Activated B cell treated with CpG ODN at 0.5 μM for 24 hours (primary cell): ENCODE data around the gene FBXW2. TPM values are rescaled to one million over a fixed set of nuclear protein-coding genes. Genes with fewer than 3 reads are reported as not detected.

Source experiments
- ATAC-seq: fragments of 200-7000 bp; cut with Tn5 transposase; one replicate; pipeline ENCODE4 v1.10.0; 2021; ENCODE audit warnings: low read depth, mild to moderate bottlenecking, moderate library complexity
- CTCF ChIA-PET: fragments of 350-600 bp; sonication (Branson Sonifier 250); formaldehyde crosslinking; loops from one replicate; lab custom pipeline; 2021; ENCODE audit warnings: antibody characterized with exemption; lab: Charles Lee
- POLR2A ChIA-PET: fragments of 350-600 bp; sonication (Branson Sonifier 250); formaldehyde crosslinking; loops from one replicate; lab custom pipeline; 2021; ENCODE audit warnings: antibody characterized with exemption; lab: Charles Lee
- DNase-seq: peaks from one replicate; pipeline ENCODE4 v3.0.0; 2022
- H3K27ac Mint-ChIP-seq: one replicate; pipeline ENCODE4 v1.8.0; 2020; ENCODE audit warnings: mixed read lengths
- H3K27me3 Mint-ChIP-seq: one replicate; pipeline ENCODE4 v1.8.0; 2021; ENCODE audit warnings: mixed read lengths
- H3K36me3 Mint-ChIP-seq: one replicate; pipeline ENCODE4 v1.8.0; 2021; ENCODE audit warnings: low read depth, mixed read lengths
- H3K4me1 Mint-ChIP-seq: one replicate; pipeline ENCODE4 v1.8.0; 2021; ENCODE audit warnings: mixed read lengths
- H3K4me3 Mint-ChIP-seq: one replicate; pipeline ENCODE4 v1.8.0; 2020; ENCODE audit warnings: mild to moderate bottlenecking, mixed read lengths
- H3K9me3 Mint-ChIP-seq: one replicate; pipeline ENCODE4 v1.8.0; 2020; ENCODE audit warnings: mixed read lengths
- intact Hi-C: fragments of 100-400 bp; cut with micrococcal nuclease; formaldehyde crosslinking; loops from one replicate; pipeline ENCODE4 v1.15.1; 2024
- total RNA-seq: library from RNA; stranded (reverse); gene quantifications from 2 replicates; pipeline ENCODE4 v1.2.3, GENCODE V29; 2022
- TF ChIP-seq, protein P1 (sequence below): fragments of 200-600 bp; IDR thresholded peaks from one replicate; pipeline ENCODE4 v1.8.0; 2022; ENCODE audit warnings: antibody characterized with exemption, mild to moderate bottlenecking

Gene FBXW2
- total RNA-seq, 1 donor from 2014 or later, result 77.9 TPM

DNA sequence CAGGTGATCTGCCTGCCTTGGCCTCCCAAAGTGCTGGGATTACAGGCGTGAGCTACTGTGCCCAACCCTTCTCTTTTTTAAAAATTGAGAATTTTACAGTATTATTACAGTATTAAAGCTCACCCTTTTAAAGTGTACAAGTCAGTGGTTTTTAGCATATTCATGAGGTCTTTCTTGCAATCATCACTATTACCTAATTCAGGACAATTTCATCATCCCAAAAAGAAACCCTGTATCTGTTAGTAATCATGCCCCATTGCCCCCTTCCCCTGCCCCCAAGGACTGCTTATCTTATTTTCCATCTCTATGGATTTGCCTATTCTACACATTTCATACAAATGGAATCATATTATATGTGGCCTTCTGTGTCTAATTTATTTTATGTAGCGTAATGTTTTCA, 56.3 kb downstream of the FBXW2 start:
- CTCF ChIA-PET, result no interaction called here

DNA sequence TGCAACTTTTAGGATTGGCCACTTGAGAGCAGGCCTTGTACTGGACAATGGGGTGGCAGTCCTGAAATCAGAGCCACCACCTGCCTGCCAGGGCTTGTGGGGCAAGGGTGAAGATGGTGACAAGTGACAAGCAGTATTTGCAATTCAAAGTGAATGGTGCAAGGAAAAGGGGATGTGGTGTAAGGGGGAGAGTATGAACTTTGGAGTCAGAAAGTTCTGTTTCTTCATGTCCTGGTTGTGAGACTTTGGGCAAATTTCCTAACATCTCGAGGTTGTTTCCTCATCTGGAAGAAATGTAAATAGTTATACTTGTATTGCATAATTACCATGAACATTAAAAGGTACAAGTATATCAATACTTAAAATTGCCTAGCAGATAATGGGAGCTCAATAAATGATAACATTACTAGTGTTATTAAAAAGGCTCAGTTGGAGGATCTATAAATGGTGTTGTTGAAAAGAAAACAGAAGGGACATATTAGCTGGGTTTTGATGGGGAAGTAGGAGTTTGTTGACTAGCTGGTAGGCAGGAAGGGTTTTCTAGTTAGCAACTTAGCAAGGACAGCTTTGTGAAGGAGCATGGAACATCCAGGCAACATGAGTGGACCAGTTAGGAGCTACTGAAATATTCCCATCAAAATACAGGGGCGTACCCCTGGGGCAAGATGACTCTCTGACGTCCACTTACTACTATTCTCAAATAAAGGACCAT, 57.6 kb downstream of the FBXW2 start:
- ChIA-PET CTCF (interaction anchor here (1.5 kb wide), 1 partner anchor 324 kb away, joined by 3 read pairs; no protein-coding TSS in a partner anchor), POLR2A (interaction anchor here (0.6 kb wide), 1 partner anchor 39 kb away, joined by 3 read pairs; no protein-coding TSS in a partner anchor)
- Mint-ChIP-seq H3K4me1 (peaks cover 20% of the 10 kb centered on the region), H3K27me3 (no peaks in the 10 kb centered on the region), H3K4me3 (no peak overlapping the region), H3K36me3 (no peaks in the 10 kb centered on the region), H3K9me3 (peaks cover 3% of the 10 kb centered on the region), H3K27ac (peak overlapping the region; percentile 69)
- DNase-seq (no peak), ATAC-seq (peak; percentile 77)
- intact Hi-C loops, result no loop called here
- TF ChIP-seq, protein P1, sequence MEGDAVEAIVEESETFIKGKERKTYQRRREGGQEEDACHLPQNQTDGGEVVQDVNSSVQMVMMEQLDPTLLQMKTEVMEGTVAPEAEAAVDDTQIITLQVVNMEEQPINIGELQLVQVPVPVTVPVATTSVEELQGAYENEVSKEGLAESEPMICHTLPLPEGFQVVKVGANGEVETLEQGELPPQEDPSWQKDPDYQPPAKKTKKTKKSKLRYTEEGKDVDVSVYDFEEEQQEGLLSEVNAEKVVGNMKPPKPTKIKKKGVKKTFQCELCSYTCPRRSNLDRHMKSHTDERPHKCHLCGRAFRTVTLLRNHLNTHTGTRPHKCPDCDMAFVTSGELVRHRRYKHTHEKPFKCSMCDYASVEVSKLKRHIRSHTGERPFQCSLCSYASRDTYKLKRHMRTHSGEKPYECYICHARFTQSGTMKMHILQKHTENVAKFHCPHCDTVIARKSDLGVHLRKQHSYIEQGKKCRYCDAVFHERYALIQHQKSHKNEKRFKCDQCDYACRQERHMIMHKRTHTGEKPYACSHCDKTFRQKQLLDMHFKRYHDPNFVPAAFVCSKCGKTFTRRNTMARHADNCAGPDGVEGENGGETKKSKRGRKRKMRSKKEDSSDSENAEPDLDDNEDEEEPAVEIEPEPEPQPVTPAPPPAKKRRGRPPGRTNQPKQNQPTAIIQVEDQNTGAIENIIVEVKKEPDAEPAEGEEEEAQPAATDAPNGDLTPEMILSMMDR, result no peak

More for the DNA sequence above, 56.3 kb downstream of the FBXW2 start:
- no peak overlapping the region for H3K4me3 Mint-ChIP-seq
- H3K36me3 Mint-ChIP-seq, result no peaks in the 10 kb centered on the region
- TF ChIP-seq, protein P1, result no peak
- H3K4me1 Mint-ChIP-seq, result peaks cover 16% of the 10 kb centered on the region
- DNase-seq (no peak), ATAC-seq (no peak)
- intact Hi-C loops, result no loop called here
- H3K27me3 Mint-ChIP-seq, result no peaks in the 10 kb centered on the region
- H3K9me3 Mint-ChIP-seq, result peaks cover 3% of the 10 kb centered on the region
- POLR2A ChIA-PET, result no interaction called here
- no peak overlapping the region for H3K27ac Mint-ChIP-seq

DNA sequence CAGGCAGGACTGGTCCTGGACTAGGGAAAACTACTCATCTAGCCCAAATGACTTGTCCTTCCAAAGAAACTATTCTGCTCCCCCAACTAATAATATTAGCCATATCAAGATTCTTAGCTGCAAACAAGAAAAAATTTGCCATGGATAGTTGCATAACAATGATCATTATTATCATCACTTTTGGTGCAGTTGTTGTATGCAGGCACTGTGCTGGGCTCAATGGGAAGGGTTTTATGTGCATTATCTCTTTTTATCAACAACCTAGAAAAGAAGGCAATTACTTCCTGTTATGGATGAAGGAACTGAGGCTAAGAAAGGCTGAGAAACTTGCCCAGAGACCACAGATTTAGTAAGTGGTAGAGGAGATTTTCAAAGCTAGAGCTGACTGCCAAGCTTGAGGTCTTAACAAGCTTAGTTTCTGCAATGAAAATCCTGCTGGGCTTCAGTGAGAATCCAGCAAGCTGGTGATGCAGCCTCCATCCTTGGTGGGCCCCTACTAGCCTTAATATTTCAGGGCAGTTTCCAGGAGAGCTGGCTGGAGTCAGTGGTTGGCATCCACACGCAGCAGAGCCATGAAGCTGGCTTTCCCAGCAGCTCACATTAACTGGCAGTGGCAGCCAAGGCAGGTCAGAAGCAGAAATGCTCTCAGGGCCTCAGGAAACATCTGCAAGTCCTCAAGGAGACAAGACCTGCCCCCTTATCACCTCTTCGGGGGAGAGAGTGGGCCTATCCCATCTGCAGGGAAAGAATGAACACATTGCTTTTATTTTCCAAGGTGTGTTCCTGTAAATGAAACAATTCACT, 58.4 kb downstream of the FBXW2 start:
- H3K9me3 Mint-ChIP-seq, result peaks cover 3% of the 10 kb centered on the region
- intact Hi-C loops, result no loop called here
- no peaks in the 10 kb centered on the region for H3K36me3 Mint-ChIP-seq
- ATAC-seq, result peak; percentile 42
- no peaks in the 10 kb centered on the region for H3K27me3 Mint-ChIP-seq
- H3K27ac Mint-ChIP-seq, result peak overlapping the region; percentile 69
- H3K4me3 Mint-ChIP-seq, result no peak overlapping the region
- H3K4me1 Mint-ChIP-seq, result peaks cover 22% of the 10 kb centered on the region
- ChIA-PET POLR2A (interaction anchor here (0.6 kb wide), 1 partner anchor 40 kb away, joined by 3 read pairs; no protein-coding TSS in a partner anchor), CTCF (interaction anchor here (1.5 kb wide), 1 partner anchor 325 kb away, joined by 3 read pairs; no protein-coding TSS in a partner anchor)
- DNase-seq, result no peak
- TF ChIP-seq, protein P1, result no peak

DNA sequence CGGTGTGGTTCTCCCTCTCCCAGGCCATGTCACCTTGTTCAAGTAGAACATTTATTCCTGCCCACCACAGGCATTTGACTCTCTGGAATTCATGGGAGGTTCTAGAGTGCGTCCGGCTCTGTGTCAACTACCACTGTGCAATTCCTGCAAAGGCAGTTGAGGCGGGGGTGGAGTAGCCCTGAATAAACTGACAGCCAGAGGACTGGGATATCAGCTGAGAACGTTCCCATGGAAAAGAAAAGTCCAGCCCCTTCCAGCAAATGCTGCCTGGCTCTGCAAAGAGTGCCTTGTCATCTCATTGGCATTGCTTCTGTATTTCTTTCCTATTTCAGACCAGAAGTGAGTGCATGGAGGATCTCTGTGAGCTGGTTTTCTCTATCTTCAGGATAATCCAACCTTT, 60.0 kb downstream of the FBXW2 start:
- CTCF ChIA-PET, result no interaction called here
- no peaks in the 10 kb centered on the region for H3K27me3 Mint-ChIP-seq
- TF ChIP-seq, protein P1, result no peak
- ATAC-seq (no peak), DNase-seq (no peak)
- no peak overlapping the region for H3K27ac Mint-ChIP-seq
- H3K36me3 Mint-ChIP-seq, result no peaks in the 10 kb centered on the region
- POLR2A ChIA-PET, result interaction anchor here (0.5 kb wide), 1 partner anchor 111 kb away, joined by 10 read pairs; no protein-coding TSS in a partner anchor
- peaks cover 22% of the 10 kb centered on the region for H3K4me1 Mint-ChIP-seq
- peaks cover 3% of the 10 kb centered on the region for H3K9me3 Mint-ChIP-seq
- intact Hi-C loops, result no loop called here
- no peak overlapping the region for H3K4me3 Mint-ChIP-seq
